ENCODE results near the gene BTBD16. TPM values are rescaled to one million over a fixed set of nuclear protein-coding genes. Genes with fewer than 3 reads are reported as not detected.

Gene BTBD16
- total RNA-seq, 2 experiments from 2014 or later = not detected

DNA sequence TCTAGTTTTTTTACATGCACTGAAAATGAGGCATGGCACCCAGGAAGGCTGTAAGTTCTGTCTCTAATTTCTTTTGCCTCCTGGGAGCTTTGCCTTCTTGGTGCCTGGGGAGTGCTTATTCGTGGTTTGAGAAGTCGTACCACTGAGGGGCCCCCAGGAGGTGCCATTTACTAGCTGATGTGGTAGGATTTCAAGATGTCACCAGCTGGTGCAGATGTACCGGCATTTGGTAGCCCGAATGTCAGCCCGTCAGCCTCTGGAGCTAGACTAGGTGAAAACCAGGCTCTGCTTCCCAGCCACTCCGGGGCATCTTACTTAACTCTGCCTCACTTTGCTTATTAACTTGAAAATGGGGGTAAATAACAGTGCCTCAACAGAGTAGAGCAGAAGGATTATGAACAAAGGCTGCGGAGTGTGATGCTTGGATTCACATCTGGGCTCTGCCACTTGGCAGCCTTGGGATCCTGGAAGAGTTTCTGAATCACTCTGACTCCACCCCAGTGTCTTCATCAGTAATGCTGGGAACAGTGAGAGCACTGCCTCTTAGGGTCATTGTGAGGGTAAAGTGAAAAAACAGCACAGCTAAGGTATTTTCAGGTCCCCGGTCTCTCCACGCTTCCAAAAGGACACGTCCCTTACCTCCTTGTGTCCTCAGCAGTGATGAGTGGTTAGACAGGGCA, 31.4 kb upstream of the BTBD16 start:
- H3K27ac Mint-ChIP-seq = no peak overlapping the region
- no peak overlapping the region for H3K4me3 Mint-ChIP-seq
- CTCF ChIA-PET = no interaction called here
- no peaks in the 10 kb centered on the region for H3K27me3 Mint-ChIP-seq (ENCODE audit: low read depth)
- H3K9me3 Mint-ChIP-seq (ENCODE audit: insufficient read depth) = no peaks in the 10 kb centered on the region
- DNase-seq (no peak), ATAC-seq (no peak)
- H3K4me1 Mint-ChIP-seq (ENCODE audit: low read depth) = no peaks in the 10 kb centered on the region
- POLR2A ChIA-PET = no interaction called here
- H3K36me3 Mint-ChIP-seq (ENCODE audit: low read depth) = no peaks in the 10 kb centered on the region

- no peak for ATAC-seq
- Mint-ChIP-seq H3K9me3 (ENCODE audit: insufficient read depth) (no peaks in the 10 kb centered on the region), H3K36me3 (ENCODE audit: low read depth) (no peaks in the 10 kb centered on the region), H3K4me3 (no peak overlapping the region), H3K4me1 (ENCODE audit: low read depth) (no peaks in the 10 kb centered on the region), H3K27ac (no peak overlapping the region), H3K27me3 (ENCODE audit: low read depth) (no peaks in the 10 kb centered on the region)
- ChIA-PET POLR2A (no interaction called here), CTCF (no interaction called here)
- no peak for DNase-seq
Measured at GRCh38 chr10:122240401-122240800, 30.7 kb upstream of the BTBD16 start.

DNA sequence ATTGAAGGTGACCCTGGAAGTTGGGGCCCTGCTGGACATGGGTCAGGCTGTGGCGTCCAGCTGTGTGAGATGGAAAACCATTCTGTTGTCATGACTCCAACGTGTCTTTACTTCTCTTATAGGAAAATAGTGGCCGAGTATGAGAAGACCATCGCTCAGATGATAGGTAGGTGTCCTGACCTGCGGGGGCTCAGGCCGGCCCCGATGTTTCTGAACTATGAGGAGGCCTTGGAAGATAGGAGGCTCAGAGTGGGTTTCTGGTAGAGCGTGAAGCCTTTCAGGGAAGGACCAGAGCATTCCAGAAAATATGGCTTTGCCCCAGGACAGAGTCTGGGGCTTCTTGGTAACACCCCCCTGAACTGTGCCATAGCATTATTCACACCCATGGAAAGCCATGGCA, 29.3 kb upstream of the BTBD16 start:
- CTCF ChIA-PET = no interaction called here
- no peaks in the 10 kb centered on the region for H3K36me3 Mint-ChIP-seq (ENCODE audit: low read depth)
- POLR2A ChIA-PET = no interaction called here
- H3K9me3 Mint-ChIP-seq (ENCODE audit: insufficient read depth) = no peaks in the 10 kb centered on the region
- H3K27me3 Mint-ChIP-seq (ENCODE audit: low read depth) = no peaks in the 10 kb centered on the region
- H3K27ac Mint-ChIP-seq = no peak overlapping the region
- H3K4me1 Mint-ChIP-seq (ENCODE audit: low read depth) = no peaks in the 10 kb centered on the region
- ATAC-seq (no peak), DNase-seq (no peak)
- no peak overlapping the region for H3K4me3 Mint-ChIP-seq

GRCh38 chr10:122243550-122243949, 27.5 kb upstream of the BTBD16 start:
- CTCF ChIA-PET = no interaction called here
- ATAC-seq = no peak
- no peaks in the 10 kb centered on the region for H3K4me1 Mint-ChIP-seq (ENCODE audit: low read depth)
- POLR2A ChIA-PET = no interaction called here
- H3K36me3 Mint-ChIP-seq (ENCODE audit: low read depth) = no peaks in the 10 kb centered on the region
- H3K9me3 Mint-ChIP-seq (ENCODE audit: insufficient read depth) = no peaks in the 10 kb centered on the region
- no peaks in the 10 kb centered on the region for H3K27me3 Mint-ChIP-seq (ENCODE audit: low read depth)
- DNase-seq = no peak
- no peak overlapping the region for H3K27ac Mint-ChIP-seq
- no peak overlapping the region for H3K4me3 Mint-ChIP-seq

GRCh38 chr10:122244001-122244975, 26.8 kb upstream of the BTBD16 start:
- ATAC-seq = no peak
- Mint-ChIP-seq H3K9me3 (ENCODE audit: insufficient read depth) (no peaks in the 10 kb centered on the region), H3K27ac (no peak overlapping the region), H3K27me3 (ENCODE audit: low read depth) (no peaks in the 10 kb centered on the region), H3K36me3 (ENCODE audit: low read depth) (no peaks in the 10 kb centered on the region), H3K4me1 (ENCODE audit: low read depth) (no peaks in the 10 kb centered on the region), H3K4me3 (no peak overlapping the region)
- ChIA-PET POLR2A (no interaction called here), CTCF (no interaction called here)
- no peak for DNase-seq

DNA sequence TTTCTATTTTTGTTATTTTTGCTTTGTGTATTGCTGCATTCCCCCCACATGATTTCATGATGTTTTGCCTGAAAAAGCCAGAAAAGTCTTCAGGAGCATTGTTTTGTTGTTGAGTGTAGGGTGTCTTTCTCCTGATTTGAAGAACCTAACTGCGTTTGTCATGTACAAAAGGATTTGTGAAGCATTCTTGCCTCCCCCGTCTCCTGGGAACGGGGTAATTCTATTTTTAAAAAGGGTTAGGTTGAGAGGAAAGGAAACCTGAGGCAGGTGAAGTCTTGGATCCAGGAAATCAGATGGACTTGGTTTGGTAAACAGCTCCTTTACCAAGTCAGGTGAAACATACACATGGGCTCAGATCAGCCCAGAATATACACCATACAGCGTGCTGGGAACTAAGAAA, 26.0 kb upstream of the BTBD16 start:
- H3K4me1 Mint-ChIP-seq (ENCODE audit: low read depth) = no peaks in the 10 kb centered on the region
- H3K27me3 Mint-ChIP-seq (ENCODE audit: low read depth) = no peaks in the 10 kb centered on the region
- POLR2A ChIA-PET = no interaction called here
- no peak for ATAC-seq
- CTCF ChIA-PET = no interaction called here
- no peaks in the 10 kb centered on the region for H3K9me3 Mint-ChIP-seq (ENCODE audit: insufficient read depth)
- no peak overlapping the region for H3K27ac Mint-ChIP-seq
- H3K36me3 Mint-ChIP-seq (ENCODE audit: low read depth) = no peaks in the 10 kb centered on the region
- H3K4me3 Mint-ChIP-seq = no peak overlapping the region
- no peak for DNase-seq

GRCh38 chr10:122245897-122246296, 25.2 kb upstream of the BTBD16 start:
- Mint-ChIP-seq H3K27me3 (ENCODE audit: low read depth) (no peaks in the 10 kb centered on the region), H3K36me3 (ENCODE audit: low read depth) (no peaks in the 10 kb centered on the region), H3K4me3 (no peak overlapping the region), H3K27ac (no peak overlapping the region), H3K4me1 (ENCODE audit: low read depth) (no peaks in the 10 kb centered on the region), H3K9me3 (ENCODE audit: insufficient read depth) (no peaks in the 10 kb centered on the region)
- POLR2A ChIA-PET = no interaction called here
- DNase-seq = no peak
- no peak for ATAC-seq
- CTCF ChIA-PET = no interaction called here

DNA sequence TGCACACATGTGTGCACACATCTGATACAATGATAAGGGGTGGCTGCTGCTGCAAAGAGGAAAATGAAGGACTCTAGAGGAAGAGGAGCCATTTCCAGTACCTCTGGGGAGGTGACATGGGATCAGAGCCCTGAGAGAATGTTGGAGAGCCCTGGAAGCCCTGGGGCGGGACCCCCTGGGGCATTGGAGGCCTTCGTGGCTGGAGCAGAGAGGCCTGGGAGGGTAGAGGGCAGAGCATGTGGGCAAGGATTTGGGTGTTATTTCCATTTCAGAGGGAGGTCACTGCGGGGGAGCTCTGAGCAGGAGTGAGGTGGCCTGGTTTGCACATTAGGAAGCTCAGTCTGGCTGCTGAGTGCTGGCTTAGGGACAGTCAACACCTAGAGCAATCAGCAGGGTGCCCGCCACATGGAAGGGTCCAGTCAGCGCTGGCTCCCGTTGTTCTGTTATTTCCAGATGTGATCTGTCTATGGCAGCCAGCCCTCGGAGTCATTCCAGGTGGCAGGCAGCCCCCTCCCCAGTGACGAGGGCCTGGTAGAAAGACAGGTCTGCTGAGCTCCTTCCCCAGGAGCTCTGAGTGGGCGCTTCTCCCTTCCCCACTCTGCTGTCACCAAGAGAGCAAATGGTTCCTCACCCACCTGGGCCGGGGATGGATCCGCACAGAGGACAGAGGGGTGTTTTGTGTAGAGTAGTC, 24.1 kb upstream of the BTBD16 start:
- ATAC-seq = no peak
- no peak for DNase-seq
- CTCF ChIA-PET = no interaction called here
- Mint-ChIP-seq H3K27ac (no peak overlapping the region), H3K4me1 (ENCODE audit: low read depth) (no peaks in the 10 kb centered on the region), H3K9me3 (ENCODE audit: insufficient read depth) (no peaks in the 10 kb centered on the region), H3K27me3 (ENCODE audit: low read depth) (no peaks in the 10 kb centered on the region), H3K36me3 (ENCODE audit: low read depth) (no peaks in the 10 kb centered on the region), H3K4me3 (no peak overlapping the region)
- POLR2A ChIA-PET = no interaction called here

GRCh38 chr10:122248356-122249302, 22.5 kb upstream of the BTBD16 start:
- Mint-ChIP-seq H3K4me1 (ENCODE audit: low read depth) (no peaks in the 10 kb centered on the region), H3K9me3 (ENCODE audit: insufficient read depth) (no peaks in the 10 kb centered on the region), H3K27ac (no peak overlapping the region), H3K4me3 (no peak overlapping the region), H3K36me3 (ENCODE audit: low read depth) (no peaks in the 10 kb centered on the region), H3K27me3 (ENCODE audit: low read depth) (peaks cover 3% of the 10 kb centered on the region)
- DNase-seq = no peak
- CTCF ChIA-PET = interaction anchor here (1.2 kb wide), 1 partner anchor 19 kb away, joined by 3 read pairs; no protein-coding TSS in a partner anchor
- POLR2A ChIA-PET = no interaction called here
- ATAC-seq = no peak

- ATAC-seq (no peak), DNase-seq (no peak)
- ChIA-PET CTCF (interaction anchor here (1.2 kb wide), 1 partner anchor 18 kb away, joined by 3 read pairs; no protein-coding TSS in a partner anchor), POLR2A (no interaction called here)
- no peaks in the 10 kb centered on the region for H3K4me1 Mint-ChIP-seq (ENCODE audit: low read depth)
- H3K36me3 Mint-ChIP-seq (ENCODE audit: low read depth) = no peaks in the 10 kb centered on the region
- no peak overlapping the region for H3K27ac Mint-ChIP-seq
- no peak overlapping the region for H3K4me3 Mint-ChIP-seq
- peaks cover 3% of the 10 kb centered on the region for H3K27me3 Mint-ChIP-seq (ENCODE audit: low read depth)
- H3K9me3 Mint-ChIP-seq (ENCODE audit: insufficient read depth) = no peaks in the 10 kb centered on the region
Measured at GRCh38 chr10:122249303-122249850, 21.7 kb upstream of the BTBD16 start.

DNA sequence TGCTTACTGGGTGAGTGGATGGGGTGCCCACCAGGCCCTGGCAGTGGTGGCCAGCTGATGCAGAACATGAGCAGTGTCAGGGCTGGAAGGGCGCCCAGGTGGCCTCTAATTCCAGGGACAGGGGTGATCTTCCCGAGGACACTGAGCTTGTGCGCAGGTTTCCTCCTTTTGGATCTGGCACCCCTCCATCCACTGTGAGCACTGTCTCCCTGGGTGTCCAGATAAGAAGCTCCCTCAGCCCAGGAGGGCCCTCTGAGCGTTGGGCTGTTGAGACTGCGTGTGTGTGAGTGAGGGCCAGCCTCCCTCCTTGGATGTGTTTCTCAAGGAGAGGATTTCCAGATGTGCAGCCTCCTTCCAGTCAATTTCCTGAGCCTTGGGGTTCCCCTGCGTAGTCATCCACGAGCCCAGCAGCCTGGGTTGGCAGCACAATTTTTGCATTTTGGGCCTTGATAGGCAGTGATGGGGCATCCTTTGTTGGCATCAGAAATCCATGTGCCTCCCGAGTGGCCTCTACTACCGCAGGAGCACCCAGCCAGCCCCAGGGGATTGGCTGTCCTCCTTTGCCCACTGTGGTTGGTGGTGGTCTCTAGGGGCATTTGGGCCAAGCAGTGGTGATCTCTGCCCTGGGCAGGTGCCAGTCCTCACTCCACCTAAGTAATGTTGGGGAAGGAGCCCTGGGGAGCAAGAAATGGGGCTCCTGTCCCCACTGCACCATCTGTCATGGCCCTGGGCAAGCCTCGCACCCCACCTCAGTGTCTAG, 20.9 kb upstream of the BTBD16 start:
- Mint-ChIP-seq H3K27ac (no peak overlapping the region), H3K9me3 (ENCODE audit: insufficient read depth) (no peaks in the 10 kb centered on the region), H3K27me3 (ENCODE audit: low read depth) (peaks cover 3% of the 10 kb centered on the region), H3K36me3 (ENCODE audit: low read depth) (no peaks in the 10 kb centered on the region), H3K4me1 (ENCODE audit: low read depth) (no peaks in the 10 kb centered on the region), H3K4me3 (no peak overlapping the region)
- ChIA-PET POLR2A (no interaction called here), CTCF (interaction anchor here (1.2 kb wide), 1 partner anchor 17 kb away, joined by 3 read pairs; no protein-coding TSS in a partner anchor)
- ATAC-seq = no peak
- no peak for DNase-seq

All from activated CD8-positive, alpha-beta T cell treated with anti-CD3 and anti-CD28 coated beads, Interleukin-2, amount 10 ng/mL, durations not matched to agents 7 days and 5 days (primary cell).